ENCODE results near the gene ATP11B. TPM values are rescaled to one million over a fixed set of nuclear protein-coding genes. Genes with fewer than 3 reads are reported as not detected.

Gene ATP11B
- 31.0 TPM for polyA plus RNA-seq (2013, experiment 1 of 2; ENCODE audit: insufficient read length)
- polyA plus RNA-seq (2013, experiment 2 of 2; ENCODE audit: insufficient read length), result 33.8 TPM

GRCh38 chr3:182792901-182793662 is at the start of gene ATP11B:
Gene ATP11B, plus strand, starts transcription at chr3:182793504. Its CDS starts 256 bp downstream, at chr3:182793760.
- DNase-seq, result peak; percentile 63

GRCh38 chr3:182746959-182747358 is 46.3 kb upstream of the ATP11B start:
- no peak for DNase-seq

- peak; percentile 63 for DNase-seq
These were observed 38.0 kb upstream of the ATP11B start for GRCh38 chr3:182755308-182755707.

- DNase-seq, result peak; percentile 26
These were observed 37.6 kb upstream of the ATP11B start for GRCh38 chr3:182755712-182756111.

- DNase-seq, result no peak
These were observed 32.6 kb upstream of the ATP11B start for GRCh38 chr3:182760576-182761164.

GRCh38 chr3:182763896-182764295 is 29.4 kb upstream of the ATP11B start:
- DNase-seq, result no peak

- DNase-seq, result no peak
These were observed 28.0 kb upstream of the ATP11B start for GRCh38 chr3:182765287-182765686.

GRCh38 chr3:182766099-182766498 is 27.2 kb upstream of the ATP11B start:
- no peak for DNase-seq

GRCh38 chr3:182768413-182768812 is 24.9 kb upstream of the ATP11B start:
- DNase-seq, result no peak

- DNase-seq, result no peak
These were observed 23.6 kb upstream of the ATP11B start for GRCh38 chr3:182769673-182770072.

GRCh38 chr3:182782149-182782548 is 11.2 kb upstream of the ATP11B start:
- no peak for DNase-seq

- no peak for DNase-seq
These were observed 10.2 kb upstream of the ATP11B start for GRCh38 chr3:182783106-182783505.

GRCh38 chr3:182784542-182784941 is 8.8 kb upstream of the ATP11B start:
- DNase-seq, result no peak

- DNase-seq, result no peak
These were observed 8.2 kb upstream of the ATP11B start for GRCh38 chr3:182785142-182785541.

- DNase-seq, result no peak
These were observed 7.5 kb upstream of the ATP11B start for GRCh38 chr3:182785756-182786155.

GRCh38 chr3:182786564-182787196 is 6.6 kb upstream of the ATP11B start:
- no peak for DNase-seq

- DNase-seq, result peak; percentile 90
These were observed 5.8 kb upstream of the ATP11B start for GRCh38 chr3:182787302-182788036.

- DNase-seq, result no peak
These were observed 3.9 kb upstream of the ATP11B start for GRCh38 chr3:182789371-182789770.

GRCh38 chr3:182790612-182791011 is 2.7 kb upstream of the ATP11B start:
- no peak for DNase-seq

- peak; percentile 39 for DNase-seq
These were observed 555 bp downstream of the ATP11B start for GRCh38 chr3:182793663-182794454.

GRCh38 chr3:182794455-182795388 is 1.4 kb downstream of the ATP11B start:
- no peak for DNase-seq
